NCI-H1105 (cell line): Measurements from ENCODE around the gene NLRP1.

Source experiments
- DNase-seq: peaks from one replicate; lab custom pipeline; 2025; lab: John Stamatoyannopoulos, UW

The NLRP1 gene

DNA sequence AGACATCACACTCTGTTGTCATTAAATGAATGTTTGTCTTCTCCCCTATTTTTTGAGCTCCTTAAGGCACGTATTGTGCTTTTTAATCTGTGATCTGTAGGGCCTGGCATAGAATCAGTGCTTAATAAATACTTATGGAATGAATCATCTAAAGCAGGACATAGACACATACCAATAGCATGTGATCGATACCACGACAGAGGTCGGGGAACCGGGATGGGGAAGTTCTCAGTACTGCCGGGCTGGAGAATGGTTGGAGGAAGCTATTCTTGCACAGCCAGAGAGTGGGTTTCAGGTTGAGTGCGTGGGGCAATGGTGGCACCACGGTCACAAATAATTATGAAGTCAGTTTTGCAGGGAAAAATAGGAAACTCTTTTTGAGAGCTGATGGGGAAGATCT is 26.8 kb downstream of the NLRP1 start:
- DNase-seq = no peak

DNA sequence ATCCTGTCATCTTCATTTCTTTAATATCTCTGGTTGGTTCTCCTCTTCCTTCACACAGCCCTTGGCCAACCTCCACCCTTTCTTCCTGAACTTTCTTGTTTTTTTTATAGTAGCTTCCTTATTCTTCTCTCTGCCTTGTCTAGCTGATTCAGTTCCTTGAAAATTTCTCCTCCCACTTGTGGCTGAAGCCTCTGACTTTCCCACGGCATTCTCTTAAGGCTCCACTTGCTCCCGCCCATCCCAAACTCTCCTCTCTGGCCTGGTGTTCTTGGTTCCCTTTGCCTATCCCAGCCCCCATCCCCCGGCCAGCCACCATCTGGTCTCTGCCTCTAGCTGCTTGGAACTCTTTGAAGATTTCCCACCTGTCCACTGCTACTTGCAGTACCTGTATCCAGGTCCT is 29.1 kb downstream of the NLRP1 start:
- DNase-seq = no peak

DNA sequence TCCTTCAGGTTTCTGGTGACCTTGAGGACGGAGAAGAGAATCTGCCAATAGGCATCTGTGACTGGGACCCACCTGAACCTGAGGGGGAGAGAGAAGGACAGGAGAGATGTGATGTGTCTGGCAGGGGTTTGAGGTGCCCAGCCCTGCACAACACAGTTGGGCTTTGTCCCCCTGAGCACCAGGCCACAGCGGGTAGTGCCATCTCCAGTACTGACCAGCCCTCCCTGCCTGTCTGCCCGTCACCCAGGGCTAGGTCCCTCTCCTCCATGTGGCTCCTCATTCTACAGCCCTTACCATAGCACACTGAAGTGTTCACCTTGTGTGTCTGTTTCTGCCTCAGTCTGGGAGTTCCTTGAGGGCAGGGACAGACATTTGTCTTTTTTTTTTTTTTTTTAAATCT is 30.8 kb downstream of the NLRP1 start:
- no peak for DNase-seq

DNA sequence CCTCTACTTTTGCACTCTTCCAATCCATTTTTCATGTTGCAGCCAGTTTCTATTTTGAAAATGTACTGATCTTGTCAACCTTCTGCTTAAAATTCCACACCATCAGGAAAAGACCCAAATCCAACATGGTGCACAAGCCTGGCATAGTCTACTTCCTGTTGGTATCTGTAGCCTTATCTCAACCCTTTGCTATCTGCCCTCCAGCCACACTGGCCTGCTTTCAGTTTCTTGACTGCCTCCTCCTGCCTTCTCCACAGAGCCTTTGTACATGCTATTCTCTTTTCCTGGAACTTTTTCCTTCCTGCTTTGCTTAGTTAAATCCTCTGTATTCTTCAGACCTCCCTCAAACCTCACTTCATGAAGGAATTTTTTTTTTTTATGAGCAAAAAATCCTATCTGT is 31.5 kb downstream of the NLRP1 start:
- DNase-seq = no peak

DNA sequence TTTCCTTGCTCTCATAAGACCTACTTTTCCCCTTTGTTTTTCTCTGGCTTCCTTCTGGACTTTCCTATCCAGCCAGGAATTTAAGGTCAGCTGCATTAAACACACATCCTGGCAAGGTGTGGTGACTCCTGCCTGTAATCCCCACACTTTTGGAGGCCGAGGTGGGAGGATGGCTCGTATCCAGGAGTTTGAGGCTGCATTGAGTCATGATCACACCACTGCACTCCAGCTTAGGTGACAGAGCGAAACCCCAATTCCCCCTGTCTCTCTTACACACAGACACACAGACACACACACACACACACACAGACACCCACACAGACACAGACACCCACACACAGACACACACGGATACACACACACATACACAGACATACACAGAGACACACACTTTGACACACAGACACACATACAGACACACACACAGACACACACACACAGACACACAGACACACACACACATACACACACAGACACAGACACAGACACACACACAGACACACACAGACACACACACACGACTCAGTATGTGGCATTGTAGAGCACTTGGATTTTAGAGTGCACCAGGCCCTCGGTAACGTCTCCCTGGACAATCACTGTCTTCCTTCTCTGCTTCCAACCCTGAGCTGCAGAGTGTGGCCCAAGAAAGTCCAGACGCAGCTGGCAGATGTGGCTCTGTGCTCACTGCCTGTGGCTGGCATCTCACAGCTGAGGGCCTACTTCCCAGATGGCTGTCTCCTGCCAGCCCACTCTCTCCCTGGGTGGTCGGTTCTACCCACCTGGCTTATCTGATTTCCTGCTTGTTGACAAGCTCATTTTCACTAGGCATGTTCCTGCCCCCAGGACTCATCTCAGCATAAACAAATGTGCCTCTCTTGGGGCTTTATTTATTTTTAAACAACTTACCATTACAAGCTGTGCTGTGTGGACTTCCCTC is 39.0 kb downstream of the NLRP1 start:
- DNase-seq = no peak

DNA sequence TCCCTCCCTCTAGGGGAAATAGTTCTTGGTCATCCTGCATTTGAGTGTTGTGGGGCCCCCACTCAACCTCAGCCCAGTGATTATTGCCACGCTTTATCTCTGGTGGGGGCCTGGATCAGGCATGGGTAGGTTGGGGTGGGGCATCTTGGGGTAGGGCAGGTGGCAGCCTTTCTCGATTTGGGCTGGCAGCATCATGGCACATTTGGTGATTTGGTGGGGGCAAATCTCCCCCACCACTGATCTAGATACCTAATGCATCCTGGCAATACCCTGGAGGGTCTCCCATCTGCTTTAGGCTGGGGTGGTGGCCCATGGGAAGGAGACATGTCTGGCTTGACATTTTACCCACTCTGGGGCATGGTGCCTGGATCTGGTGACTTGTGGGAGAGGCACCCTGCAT is 40.2 kb downstream of the NLRP1 start:
- no peak for DNase-seq

DNA sequence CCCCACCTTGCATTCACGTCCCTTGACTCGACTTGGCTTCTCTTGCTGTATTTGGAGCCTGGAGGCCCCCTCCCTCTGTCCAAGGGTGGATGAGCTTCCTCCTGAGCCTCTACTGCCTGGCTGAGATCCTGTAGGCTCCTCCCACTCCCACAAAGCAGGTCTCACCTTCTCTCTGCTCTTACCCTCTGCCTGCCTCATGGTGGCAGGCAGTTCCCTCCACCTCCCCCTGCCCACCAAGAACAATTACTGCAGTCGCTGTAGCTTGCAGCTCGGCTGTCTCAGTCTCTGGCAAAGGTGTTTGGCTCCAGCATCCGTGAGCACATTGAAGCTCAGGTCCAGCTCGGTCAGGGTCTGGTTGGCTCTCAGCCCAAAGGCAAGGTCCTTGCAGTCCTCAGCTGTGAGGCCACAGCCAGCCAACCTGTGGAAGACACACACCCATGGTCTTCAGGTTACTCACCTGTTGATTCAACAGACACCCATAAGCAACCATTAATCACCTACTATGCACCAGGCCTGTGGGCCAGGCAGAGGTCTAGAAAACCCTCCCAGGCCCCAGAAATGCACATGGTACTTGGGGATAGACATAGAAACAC is 42.6 kb downstream of the NLRP1 start:
- DNase-seq = no peak

DNA sequence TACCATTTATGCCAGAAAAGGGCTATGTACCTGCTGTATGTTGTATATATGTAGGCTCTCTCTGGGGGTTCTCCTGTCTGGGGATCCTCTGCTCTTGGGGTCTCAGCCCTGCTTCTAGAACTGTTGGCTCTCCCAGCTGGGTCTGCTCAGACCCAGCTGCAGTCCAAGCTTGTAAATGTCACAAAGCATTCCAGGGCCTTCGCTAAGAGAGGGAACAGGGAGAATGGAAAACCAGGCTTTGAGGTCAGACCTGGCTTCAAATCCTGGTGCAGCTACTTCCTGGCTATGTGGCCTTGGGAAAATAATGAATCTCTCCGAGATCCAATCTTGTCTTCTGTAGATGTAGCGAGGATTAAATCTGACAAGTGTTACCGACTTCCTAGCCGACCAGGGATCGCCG is 44.0 kb downstream of the NLRP1 start:
- DNase-seq = no peak

DNA sequence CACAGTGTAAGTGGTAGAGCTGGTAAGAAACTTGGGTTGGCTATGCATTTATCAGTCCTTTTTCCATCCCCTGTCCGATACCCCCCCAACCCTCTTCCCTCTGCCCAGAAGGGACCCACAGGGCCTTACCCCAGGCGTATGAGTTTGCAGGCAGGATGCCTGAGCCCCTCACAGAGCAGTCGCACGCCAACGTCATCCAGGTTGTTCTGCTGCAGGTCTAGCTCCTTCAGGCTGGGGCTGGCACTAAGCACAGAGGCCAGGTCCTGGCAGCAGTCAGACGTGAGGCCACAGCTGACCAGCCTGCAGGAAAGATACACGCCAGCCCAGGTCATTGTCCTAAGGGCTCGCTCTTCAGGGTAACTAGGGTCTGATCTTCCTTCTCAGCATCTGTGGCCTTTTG is 45.0 kb downstream of the NLRP1 start:
- DNase-seq = no peak

DNA sequence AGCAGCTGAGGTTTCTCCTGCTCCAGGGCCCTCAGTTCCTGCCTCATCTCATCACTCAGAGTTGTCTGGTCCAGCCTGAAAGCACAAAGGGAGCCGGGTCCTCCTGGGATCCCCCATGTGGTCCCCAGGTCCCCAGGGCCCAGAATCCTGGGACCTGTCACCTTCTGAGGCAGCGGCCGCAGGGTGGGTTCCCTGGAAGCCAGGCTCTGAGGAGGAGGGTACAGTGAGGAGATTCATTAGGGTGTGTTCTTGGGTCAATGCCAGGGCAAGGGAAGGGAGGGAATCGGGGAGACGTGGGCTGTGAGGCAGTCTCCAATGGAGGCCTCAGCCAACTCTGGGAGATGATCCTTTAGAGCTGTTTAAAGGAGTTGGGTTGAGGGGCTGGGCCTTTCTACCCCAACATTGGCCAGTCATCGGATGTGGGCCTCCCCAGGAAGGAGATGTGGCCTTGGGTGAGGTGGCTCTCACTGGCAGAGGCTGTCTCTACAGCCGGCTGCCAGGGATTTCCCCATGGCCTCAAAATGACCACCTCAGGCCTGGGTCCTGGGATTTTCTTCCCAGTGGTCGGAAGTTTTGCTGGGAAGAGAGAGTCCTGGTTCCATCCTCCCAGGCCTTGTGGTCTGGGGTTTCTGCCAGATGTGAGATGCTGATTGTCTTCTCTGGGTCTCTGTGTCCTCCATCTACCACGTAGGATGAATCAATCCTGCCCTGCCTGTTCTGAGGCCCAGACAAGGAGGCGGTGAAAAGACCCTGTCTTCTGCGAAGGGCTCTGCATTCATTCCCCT is 47.3 kb downstream of the NLRP1 start:
- DNase-seq = no peak

DNA sequence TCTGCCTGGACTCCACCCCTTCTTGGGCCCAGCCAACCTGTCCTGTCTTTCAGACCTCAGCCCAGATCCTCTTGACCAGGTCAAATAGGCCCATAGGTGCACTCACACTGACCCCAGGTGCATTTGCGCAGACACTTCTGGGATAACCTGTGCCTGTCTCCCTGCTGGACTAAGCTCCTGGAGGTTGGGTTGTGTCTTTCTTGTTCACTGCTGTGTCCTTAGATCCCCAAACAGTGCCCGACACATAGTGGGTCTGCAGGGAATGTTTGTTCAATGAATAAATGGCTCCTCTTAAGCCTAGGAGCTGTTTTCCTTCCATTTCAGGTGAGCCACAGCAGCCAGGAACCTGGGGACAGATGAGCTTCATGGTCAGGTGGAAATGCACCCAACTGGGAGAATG is 48.9 kb downstream of the NLRP1 start:
- DNase-seq = no peak

DNA sequence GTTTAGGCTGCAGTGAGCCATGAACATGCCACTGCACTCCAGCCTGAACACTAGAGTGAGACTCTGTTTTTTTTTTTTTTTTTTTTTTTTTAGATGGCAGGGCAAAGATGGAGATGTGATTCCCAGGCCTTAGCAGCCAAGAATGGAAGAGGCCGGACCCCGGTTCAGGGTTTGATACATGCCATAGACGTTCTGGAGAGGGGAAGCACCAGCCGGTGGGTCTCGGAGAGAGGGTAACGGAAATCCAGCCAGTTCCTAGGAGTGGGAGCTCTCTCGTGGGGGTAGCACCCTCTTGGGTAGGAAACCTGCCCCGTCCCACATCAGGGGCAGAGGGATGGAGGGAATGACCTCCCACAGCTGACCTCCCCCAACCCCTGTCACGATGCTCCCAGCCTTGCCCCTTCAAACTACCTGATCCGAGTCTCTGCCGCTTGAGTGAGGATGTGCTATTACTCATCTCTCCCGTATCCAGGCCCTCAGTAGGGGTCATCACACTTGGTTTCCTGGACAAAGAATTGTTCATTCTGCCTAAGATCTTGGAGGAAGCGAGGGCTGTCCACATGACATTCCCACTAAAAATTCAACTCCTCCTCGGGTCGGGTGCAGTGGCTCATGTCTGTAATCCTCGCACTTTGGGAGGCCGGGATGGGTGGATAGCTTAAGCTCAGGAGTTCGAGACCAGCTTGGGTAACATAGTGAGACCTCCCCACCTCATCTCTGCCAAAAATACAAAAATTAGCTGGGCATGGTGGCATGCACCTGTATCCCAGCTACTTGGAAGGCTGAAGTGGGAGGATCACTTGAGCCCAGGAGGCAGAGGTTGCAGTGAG is 50.6 kb downstream of the NLRP1 start:
- DNase-seq = no peak

DNA sequence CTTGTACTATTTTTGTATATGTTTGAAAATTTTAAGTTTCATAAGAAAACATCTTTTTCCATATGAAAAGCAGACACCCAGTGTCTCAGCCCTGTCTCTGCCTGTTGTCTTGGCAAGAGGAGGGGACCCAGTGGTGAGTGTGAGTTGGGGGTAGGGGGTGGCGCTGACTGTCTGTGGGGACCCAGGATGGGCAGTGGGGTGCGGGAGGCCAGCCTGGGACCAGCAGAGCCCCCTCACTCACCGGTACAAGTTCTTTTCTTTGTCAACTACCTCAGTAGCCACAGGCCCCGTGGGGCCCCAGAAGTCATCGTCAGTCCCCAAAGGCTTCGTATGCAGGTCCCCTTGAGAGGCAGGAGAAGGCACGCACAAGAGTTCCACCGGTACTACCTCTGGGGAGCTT is 51.7 kb downstream of the NLRP1 start:
- no peak for DNase-seq

DNA sequence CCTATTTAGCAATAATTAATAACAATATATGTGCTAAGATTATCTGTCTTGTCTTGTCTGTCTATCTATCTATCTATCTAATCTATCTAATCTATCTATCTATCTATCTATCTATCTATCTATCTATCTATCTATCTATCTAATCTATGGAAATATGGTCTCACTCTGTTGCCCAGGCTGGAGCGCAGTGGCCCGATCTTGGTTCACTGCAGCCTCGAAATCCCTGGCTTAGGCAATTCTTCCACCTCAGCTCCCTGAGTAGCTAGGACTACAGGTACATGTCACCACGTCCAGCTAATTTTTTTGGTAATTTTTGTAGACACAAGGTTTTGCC is 53.3 kb downstream of the NLRP1 start:
- no peak for DNase-seq

DNA sequence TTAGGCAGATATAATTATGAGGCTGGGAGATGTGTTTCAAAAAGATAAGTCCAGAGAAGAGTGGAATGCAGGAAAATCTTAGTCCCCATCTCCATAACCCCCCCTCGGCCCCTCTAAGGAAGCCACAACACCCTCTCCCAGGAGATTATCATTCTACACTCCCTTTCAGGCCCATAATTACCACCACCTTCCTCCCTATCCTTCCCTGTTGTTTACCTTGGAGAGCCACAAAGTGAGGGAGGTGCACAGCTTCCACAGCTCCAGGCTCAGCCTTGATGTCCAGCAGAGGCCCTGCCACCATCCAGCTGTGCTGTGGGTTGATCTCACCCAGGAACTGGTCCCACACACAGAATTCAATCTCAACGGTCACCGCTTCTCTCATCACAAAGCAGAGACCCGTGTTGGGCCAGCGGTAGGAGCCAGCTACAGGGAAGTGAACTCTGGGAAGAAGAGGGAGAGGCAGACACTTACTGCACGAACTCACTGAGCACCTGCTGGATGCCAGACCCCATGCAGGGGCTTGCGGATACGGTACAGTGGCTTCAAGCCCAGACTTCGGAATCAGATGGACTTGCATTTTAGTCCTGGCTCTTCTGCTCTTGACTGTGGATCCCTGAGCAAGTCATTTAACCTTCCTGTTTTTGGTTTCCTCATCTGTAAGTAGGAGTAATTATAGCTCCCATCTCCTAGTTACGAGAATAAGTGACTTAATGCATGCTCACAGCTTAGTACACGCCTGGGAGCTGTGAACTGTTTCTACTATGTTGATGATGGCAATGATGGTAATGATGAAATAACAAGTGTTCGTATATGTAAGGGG is 53.8 kb downstream of the NLRP1 start:
- DNase-seq = no peak

DNA sequence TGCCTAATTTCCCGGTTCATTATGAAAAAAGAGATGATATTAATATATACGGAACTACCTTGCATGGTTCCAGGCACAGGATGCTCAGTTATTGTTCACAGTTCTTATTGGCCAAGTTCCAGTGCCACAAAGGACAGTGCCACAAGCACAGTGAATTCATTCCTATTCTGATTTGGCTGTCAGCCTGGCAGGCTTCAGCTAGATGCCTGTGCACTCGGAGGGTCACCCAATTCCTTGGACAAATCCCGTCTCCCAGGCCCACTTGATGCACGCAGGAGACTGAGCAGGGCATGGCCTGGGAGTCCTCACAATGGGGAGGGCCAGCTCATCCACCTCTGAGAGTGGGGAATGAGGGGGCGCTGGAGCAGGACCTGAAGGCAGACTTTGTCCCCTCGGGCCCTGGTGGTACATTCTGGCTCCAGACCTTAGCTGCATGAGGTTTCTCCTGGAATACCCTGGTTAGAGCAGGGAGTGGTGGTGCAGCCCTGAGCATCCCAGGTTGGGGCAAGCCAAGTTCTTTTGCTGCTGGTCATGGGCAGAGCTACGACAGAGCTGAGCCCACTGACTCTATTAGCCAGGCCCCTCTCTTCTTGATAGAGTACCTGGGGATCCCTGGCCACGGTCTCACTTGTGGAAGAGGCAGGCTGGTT is 56.6 kb downstream of the NLRP1 start:
- DNase-seq = no peak

DNA sequence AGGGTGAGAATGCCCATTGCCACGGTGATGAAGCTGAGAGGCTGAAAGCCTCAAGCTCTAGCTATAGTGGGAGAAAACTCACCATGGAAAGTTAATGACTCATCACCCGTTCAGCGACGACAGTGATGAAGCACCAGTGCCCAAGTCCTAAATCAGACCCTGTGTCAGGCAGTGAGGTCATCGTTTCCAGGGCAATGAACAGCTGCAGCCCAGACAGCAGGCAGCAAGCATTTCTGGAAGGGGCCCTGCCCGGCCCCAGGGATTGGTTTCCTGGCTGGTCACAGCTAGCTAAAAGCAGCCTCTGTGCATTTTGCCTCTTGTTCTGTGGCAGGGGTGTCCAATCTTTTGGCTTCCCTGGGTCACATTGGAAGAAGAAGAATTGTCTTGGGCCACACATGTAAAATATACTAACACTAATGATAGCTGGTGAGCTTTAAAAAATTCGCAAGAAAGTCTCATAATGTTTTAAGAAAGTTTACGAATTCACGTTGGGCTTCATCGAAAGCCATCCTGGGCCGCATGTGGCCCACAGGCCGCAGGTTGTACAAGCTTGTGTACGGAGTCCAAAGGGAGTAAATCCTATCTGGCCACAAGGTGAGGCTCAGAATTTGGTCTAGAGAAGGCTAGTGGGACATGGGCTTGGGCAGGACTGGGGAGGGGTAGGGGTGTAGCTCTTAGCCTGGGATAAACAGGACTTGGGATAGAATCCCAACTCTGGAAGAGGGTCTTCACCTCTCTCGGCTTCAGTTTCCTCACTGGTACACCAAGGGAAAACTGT is 57.3 kb downstream of the NLRP1 start:
- no peak for DNase-seq

DNA sequence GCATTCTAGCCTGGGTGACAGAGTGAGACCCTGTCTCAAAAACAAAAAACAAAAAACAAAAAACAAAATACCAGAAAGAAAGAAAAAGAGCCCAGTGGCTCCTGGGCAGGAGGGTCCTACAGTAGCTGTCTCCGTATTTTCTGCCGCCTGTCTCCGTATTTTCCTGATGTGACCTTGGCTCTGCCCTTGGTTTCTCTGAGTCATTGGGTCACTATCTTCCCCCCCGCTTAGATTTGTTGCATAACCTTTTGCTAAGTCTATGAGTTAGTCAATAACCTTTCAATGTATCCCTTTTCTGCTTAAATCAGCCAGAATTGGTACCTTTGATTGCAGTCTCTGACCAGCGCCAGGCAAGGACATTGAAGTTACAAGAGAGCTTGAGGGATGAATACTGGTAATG is 61.1 kb downstream of the NLRP1 start:
- DNase-seq = no peak

DNA sequence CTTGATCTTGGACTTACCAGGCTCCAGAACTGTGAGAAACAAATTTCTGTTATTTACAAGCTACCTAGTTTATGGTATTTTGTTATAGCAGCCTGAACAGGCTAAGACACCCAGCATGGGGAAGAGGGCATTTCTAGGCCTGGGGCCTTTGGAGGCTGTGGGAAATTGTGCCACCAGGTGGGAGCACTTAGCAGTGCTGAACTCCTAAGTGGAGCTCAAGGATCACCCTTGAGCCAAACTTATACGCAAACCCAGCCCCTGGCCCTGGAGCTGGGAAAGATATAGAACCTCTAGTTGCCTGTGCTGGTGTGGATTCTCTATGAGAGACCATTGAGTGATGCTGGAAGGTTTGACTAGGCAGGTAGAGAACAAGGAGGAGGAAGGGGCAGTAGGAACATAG is 61.8 kb downstream of the NLRP1 start:
- no peak for DNase-seq
